Fibroblast of skin of left biceps (primary cell): ENCODE measurements around the gene CCDC71L.
"Not testable (repeated sequence)": the region's sequence is repeated elsewhere in the genome, so short reads cannot be mapped to it uniquely, and the experiment has no call there.

Experiments used
- DNase-seq, 2 experiments: peaks; one replicate each; pipeline ENCODE4 v3.0.0-alpha.2; 2013; ENCODE audit warnings: low read depth in 2 of 2

CCDC71L gene

DNA sequence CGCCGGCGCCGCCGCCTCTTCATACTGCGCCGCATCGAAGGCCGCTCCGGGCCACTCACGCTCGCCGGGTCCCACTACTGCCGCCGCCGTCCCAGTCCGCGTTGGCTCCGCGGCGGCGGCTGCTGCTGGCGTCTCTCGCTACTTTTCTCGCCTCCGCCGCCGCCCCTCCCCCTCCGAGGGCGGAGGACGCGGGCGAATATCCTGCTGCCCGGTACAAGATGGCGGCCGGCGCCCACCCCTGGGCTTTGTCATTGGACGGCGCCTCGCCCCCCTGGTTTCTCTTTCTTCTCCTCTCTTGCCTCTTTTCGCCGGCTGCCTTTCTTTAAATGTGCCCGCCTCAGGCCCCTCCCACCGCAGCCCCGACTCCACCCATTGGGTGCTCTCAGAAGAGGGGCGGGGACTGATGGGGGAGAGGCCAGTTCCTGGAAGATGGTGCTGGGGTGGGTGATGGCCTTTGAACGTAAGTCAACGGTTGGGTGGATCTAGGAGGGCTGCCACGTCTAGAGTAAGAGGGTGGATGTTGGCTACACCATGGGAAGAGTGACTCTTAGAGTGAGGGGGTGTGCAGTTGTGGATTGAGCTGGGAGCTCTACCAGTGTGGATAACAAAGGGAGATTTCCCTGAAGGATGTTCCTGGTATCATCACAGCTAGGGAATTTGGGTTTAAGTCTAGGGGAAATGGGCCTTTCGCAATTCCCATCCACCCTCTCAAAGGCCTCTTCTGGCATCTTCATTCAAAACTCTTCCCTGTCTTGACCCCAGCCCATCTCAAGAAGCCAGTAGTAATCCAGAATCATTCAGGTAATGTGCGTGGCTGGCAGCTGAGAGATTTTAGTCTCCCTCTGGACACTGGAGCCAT lies at the start of gene CCDC71L:
CCDC71L (minus strand) TSS at position 297 of the 859 bp plus-strand sequence; CDS start at position 35, 262 bp downstream.
- DNase-seq, result peak; percentile 89 to 92

DNA sequence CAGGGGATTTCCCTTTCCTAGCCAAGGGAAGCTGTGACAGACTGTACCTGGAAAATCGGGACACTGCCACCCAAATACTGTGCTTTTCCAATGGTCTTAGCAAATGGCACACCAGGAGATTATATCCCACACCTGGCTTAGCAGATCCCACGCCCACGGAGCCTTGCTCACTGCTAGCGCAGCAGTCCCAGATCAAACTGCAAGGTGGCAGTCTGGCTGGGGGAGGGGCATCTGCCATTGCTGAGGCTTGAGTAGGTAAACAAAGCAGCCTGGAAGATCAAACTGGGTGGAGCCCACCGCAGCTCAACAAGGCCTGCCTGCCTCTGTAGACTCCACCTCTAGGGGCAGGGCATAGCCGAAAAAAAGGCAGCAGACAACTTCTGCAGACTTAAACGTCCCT lies 48.6 kb upstream of the CCDC71L start:
- DNase-seq, result not testable (repeated sequence)

DNA sequence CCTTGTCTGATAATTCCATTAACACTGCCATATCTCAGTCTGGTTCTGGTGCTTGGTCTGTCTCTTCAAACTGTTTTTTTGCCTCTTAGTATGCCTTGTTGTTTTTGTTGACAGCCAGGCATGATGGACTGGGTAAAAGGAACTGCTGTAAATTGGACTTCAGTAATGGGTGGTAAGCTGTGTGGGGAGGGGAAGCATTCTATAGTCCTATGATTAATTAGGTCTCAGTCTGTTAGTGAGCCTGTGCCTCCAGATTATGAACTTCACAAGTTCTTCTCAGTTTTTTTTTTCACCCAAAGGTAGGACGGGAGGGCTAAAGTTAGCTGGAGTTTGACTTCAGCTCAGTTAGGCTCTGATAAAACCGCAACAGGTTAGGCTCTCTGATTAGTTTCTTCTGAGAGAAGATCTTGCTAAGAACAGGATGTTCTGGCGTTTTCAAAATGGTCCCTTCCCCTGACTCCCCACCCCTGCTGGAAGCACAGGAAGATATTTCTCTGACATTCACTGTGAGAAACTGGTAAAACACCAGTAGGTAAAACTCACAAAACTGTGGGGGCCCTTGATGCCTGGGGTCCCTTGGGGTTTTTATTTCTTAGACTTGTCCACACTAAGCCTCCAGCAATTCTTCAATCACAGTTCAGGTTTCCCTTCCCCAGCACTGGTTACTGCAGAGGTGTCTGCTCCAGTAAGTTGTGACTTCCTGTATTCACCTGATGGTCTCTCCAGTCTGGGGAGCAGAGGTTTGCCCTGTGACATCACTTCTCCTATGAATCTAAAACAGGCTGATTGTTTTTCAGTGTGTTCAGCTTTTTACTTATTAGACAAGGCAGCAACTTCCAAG lies 43.3 kb upstream of the CCDC71L start:
- no peak for DNase-seq

DNA sequence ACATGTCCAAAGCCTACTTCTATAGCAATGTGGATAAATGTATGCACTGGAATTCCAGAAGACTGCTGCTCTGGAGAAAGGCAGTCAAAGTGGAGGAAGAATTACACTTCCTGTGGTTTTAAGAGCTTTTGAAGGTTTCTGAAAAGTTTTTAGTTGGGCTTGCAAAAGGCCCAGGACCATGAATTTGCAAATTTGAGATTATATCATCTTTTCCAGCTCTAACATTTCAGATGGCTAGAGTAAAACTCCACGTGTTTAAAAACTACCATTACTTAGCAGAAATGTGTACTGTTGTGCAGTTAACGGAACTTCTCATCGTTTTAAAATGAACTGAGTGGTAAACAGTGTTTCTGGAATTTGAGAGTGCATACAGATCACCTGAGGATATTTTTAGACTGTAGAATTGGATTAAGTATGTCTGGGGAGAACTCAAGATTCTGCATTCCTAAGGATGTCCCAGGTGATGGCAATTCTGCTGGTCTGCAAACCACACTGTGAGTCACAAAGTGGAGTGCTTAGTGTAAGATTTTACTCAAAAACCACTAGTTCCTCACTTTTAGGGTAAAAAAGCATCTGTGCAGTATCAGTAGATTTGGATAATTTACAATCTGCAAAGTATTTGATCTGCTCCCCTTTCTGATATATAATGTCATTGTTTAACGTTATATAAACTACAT lies 32.9 kb upstream of the CCDC71L start:
- DNase-seq, result no peak

DNA sequence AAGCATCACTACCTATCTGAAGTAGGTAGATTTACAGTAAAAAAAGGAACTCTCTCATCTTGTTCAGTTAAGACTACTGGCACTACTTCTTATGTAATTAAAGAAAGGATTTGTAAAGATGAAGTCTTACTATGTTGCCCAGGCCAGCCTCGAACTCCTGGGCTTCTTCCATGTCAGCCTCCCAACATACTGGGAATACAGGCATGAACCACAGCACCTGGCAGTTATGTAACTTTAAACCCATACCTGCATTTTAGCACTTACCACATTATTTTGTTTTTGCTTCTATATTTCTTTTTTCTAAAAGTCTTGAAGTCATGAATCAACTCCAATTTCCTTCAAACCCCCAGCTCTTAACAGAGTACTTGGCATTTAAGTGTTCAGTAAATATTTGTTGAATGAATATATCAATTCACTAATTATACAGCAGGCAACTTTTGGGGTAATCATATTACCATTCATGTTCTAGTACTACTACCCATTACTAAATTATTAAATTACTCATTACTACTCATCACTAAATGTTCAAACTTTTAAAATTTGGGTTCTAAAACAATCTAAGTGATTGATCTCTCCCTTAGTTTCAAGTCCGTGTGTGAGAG lies 31.6 kb upstream of the CCDC71L start:
- DNase-seq, result no peak

DNA sequence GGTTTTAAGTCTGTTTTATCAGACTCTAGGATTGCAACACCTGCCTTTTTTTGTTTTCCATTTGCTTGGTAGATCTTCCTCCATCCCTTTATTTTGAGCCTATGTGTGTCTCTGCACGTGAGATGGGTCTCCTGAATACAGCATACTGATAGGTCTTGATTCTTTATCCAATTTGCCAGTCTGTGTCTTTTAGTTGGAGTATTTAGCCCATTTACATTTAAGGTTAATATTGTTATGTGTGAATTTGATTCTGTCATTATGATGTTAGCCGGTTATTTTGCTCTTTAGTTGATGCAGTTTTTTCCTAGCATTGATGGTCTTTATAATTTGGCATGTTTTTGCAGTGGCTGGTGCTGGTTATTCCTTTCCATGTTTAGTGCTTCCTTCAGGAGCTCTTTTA lies 27.2 kb upstream of the CCDC71L start:
- not testable (repeated sequence) for DNase-seq

DNA sequence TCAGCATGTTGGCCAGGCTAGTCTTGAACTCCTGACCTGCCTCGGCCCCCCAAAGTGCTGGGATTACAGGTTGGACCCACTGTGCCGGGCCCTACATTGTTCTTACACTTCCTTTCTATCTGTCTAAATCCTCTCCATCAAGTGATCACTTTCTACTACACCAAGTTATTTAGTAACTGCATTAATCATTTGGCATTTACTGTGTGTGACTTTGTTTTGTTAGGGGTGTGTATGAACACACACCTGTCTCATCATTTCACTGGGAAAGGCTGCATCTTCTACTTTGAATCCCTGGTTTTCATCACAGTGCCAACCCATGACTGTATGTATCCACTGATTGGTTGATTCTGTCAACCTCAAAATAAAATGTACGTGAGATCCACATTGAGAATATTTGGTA lies 23.0 kb upstream of the CCDC71L start:
- no peak for DNase-seq

DNA sequence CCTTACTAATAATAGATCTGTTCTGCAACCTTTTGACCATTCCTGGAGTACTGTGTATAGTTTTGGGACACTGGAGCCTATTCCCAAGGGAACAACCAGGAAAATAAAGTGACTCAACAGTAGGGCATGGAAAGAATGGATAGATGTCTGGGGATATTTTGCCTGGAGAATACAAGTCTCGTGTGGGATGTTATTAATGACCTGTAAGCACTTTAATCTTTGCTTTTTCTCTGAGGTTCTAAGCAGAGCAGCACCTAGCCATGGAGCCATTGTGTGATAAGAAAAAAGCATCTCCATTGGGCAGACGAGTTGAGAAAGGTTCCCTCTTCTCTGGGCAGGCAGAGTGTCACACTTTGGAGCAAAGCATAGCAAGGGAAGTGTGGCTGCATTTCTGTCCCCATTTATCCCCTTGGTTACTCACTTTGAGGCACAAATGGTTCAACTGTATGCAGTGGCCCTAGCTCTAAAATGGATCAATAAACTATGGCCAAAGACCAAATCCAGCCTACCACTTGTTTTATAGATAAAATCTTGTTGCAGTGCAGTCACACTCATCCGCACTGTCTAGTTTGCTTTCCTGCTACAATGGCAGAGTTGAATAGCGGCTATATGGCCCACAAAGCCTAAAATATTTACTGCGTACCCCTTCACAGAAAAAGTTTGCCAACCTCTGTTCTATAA lies 21.0 kb upstream of the CCDC71L start:
- peak; percentile 27 to 28 for DNase-seq

DNA sequence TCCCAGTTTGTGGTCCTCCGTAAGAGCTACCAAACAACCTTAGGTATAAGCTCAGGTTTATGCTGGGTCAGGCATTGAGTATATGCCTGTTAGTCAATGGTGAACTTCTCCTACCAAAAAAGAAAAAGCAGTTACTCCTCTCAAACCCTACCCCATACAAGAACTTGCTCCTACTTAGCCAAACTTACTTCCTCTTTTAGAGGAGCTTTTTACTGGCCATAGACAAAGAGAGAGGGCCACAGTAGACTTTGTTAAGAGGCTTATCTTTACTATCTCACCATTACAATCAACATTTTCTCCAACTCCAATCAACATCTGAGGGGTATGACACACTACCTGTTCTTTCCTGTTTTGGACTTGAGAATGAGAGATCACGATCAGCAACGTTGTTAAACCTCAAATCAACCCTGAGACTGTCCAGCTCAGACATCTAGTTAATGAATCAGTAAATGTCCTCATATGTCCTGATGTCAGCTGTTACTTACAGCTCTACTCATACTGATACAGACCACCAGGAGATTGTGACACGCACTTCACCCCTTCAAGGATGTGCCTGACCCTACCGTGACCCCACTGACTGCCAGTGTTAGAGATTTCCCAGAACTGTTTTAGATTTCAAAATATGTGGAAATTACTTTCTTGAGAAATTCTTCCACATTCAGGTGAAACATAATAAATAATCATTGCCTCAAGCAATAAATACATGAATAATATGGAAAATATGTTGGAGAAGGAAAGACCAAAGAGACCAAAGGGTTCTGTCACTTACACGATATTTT lies 18.4 kb upstream of the CCDC71L start:
- peak in 1 of 2 experiments; percentile 13 for DNase-seq

DNA sequence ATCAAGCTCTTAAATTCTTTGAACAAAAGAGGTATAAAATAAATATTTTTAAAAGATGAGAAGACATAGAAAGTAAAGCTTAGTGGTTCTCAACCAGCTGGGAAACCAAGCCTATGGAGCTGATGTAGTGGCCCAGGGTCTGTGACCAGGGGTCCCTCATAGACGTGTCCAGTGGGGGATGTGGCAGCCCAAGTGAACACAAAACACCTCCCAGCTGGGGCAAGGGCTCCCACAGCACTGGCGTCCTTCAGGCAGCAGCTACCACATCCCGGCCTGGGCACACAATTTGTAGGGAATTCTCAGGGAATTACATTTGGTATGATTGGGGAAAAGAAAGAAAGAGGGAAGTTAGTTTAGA lies 17.8 kb upstream of the CCDC71L start:
- DNase-seq, result no peak

DNA sequence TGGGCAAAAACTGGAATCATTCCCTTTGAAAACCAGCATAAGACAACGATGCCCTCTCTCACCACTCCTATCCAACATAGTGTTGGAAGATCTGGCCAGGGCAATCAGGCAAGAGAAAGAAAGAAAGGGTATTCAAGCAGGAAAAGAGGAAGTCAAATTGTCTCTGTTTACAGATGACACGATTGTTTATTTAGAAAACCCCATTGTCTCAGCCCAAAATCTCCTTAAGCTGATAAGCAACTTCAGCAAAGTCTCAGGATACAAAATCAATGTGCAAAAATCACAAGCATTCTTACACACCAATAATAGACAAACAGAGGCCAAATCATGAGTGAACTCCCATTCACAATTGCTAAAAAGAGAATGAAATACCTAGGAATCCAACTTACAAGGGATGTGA lies 15.5 kb upstream of the CCDC71L start:
- not testable (repeated sequence) for DNase-seq

DNA sequence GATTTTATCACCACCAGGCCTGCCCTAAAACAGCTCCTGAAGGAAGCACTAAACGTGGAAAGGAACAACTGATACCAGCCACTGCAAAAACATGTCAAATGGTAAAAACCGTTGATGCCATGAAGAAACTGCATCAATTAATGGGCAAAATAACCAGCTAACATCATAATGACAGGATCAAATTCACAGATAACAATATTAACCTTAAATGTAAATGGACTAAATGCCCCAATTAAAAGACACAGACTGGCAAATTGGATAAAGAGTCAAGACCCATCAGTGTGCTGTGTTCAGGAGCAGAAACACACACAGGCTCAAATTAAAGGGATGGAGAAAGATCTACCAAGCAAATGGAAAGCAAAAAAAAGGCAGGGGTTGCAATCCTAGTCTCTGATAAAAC lies 12.7 kb upstream of the CCDC71L start:
- not testable (repeated sequence) for DNase-seq

DNA sequence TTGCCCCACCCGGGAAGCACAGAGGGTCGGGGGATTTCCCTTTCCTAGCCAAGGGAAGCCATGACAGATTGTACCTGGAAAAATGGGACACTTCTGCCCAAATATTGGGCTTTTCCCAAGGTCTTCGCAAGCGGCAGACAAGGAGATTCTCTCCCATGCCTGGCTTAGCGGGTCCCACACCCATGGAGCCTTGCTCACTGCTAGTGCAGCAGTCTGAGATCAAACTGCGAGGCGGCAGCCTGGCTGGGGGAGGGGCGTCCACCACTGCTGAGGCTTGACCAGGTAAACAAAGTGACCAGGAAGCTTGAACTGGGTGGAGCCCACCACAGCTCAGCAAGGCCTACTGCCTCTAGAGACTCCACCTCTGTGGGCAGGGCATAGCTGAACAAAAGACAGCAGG lies 11.0 kb upstream of the CCDC71L start:
- not testable (repeated sequence) for DNase-seq

DNA sequence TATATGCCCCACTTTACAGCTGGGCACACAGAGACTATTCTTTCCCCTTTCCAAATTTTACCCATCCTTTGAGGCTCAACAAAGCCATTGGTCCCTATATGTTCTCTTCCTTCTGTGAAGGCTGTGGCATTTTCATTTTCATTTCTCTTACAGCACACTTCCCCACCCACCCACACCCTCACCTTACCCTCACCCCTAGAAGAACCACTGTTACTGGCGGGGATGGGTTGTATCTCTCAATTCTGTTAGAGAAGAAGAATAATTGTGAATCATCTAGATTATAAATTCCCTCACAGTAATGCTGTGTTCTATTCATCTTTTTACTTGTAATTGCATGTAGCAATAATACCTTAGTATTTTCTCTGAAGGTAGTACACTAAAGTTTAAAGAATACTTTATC lies 10.2 kb upstream of the CCDC71L start:
- DNase-seq, result no peak

DNA sequence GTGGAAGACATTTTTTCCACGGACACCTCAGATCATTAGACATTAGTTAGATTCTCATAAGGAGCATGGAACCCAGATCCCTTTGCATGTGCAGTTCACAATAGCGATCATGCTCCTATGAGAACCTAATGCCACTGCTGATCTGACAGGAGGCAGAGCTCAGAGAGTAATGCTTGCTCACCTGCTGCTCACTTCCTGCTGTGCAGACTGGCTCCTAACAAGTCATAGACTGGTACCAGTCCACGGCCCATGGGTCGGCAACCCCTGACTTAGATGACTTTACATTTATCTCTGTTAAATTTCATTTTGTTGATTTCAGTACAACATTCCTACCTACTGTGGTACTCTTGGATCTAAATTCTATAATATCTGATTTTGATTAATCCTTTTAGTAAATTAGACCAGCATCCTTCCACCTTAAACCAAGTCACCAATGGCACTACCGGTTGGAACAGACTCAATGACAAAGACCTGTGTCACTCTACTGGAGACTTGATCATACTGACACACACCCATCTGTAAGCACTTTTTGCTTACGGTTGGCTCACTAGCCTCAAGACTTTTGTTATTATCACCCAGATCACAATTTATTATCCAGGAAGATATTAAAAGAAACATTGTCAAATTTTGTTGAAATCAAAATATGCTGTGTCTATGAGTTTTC lies 8.0 kb upstream of the CCDC71L start:
- no peak for DNase-seq

DNA sequence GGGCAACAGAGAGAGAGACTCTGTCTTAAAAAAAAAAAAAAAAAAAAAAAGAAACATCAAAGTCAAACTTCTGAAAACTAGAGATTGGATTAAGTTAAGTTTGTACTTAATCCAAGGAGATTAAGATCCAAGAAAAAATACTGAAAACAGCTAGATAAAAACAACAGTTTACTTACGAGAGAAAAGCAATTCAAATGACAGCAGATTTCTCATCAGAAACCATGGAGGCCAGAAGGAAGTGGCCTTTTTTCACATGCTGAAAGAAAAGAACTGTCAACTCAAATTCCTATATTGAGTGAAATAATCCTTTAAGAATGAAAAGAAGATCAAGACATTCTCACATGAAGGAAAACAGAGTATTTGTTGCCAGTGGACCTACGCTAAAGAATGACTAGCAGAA lies 5.4 kb upstream of the CCDC71L start:
- DNase-seq, result no peak

DNA sequence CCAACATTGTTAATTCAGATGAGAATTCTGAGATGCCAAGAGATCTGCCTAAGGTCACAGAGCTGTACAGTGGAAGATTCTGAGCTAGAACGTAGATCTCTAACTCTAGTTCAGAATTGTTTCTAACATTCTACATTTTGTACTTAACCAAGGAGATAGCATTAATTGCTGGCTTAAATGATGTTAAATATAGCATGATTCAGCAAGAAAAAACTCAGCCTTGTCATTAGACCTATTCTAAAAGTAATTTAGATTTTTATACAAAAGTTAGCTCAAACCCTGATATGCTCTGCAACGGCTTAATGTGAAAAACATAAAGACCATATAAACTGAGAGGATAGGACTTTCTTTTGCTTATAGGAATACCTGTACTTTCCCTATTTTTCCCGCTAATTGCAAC lies 3.4 kb upstream of the CCDC71L start:
- DNase-seq, result no peak

DNA sequence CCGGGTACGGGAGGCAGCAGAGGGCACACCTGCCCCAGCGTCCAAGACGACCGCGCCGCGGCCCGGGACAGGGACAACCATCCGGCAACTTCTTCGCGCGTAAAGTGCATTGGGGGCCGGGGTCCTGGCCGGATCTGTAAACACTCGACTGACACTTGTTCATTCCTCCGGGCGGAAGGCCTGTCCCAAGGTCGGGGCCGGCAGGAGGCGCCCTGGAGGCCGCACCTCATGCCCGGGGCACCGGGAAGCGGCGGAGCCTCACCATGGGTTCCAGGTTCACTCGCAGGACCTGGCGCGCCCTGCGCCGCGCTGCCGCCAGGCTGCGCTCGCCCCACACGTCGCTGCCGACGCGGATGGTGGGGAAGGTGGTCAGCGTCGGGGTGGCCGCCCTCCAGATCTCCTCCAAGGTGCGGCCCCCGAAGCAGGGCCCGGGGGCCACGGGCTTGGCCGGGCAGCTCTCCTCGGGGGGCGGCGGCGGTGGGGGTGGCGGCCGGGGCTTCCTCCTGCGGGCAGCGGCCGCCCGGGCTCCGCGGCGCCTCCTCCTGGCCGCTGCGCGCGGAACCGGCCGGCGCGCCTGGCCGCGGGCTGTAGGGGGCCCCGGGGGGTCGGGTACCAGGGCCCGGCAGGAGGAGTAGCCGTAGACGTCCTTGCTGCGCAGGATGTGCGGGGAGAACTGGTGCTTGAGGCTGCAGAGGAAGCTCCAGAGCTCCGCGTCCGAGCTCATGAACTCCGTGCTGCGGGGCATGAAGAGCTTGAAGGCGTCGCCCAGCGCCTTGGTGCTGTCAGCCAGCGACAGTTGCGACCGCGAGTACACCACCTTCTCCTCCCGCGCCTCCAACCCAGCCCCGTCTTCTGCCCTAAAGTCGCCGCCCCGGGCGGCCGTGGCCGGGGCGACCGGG lies 746 bp downstream of the CCDC71L start:
- peak; percentile 31 to 39 for DNase-seq
